ENCODE data around the gene CXXC1. TPM values are rescaled to one million over a fixed set of nuclear protein-coding genes. Genes with fewer than 3 reads are reported as not detected.

CXXC1 gene
- total RNA-seq (100 to 1,000 TPM; 165 to 191 TPM), polyA plus RNA-seq (10 to 100 TPM; 38.1 to 80.8 TPM)

DNA sequence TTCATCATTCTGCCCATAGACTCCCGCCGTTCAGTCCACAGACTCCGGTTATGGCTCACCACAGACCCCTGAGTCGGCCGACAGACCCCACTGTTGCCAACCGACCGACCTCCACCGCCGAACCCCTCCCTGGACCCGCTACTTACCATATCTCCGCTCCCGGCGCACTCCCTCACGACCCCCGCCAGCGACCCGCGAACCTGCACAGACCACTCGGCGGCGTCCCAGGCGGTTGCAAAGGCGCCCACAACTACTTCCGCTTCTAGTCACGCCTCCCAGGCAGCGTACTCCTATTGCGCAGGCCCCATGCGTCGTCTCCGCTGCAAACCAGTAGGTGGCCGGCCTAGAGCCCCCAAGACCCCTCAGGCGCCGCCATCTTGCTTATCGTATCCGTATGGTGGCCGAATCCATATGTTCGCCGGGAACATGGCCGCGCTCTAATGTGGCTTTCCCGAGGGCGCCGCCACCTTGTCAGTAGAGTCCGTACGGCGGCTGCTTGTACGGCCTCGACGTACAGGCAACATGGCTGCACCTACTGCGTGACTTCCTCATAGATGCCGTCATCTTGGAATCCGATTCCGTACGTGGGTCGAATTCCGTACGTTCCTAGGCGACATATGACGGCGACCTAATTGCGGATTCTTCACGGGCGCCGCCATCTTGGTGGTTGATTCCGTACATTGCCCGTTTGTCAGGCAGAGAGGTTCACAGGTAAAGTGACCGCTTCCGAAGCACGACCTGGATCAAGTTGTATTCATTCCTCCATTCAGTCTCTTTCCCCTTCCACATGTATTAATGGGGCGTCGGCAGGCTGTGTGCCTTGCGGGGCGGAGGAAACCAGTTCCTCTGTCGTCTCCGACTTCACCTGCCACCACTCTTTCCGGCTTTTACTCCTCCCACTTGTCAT lies at the start of gene CXXC1:
Gene CXXC1 (minus strand): TSS at position 252 of the 907 bp plus-strand sequence. CDS start 103 bp downstream, at position 149.
- Mint-ChIP-seq H3K36me3 (peaks cover 26 to 51% of the 10 kb centered on the region in 2 donors), H3K27me3 (no peaks in the 10 kb centered on the region), H3K4me1 (peaks cover 19 to 44% (median 28%) of the 10 kb centered on the region in 4 donors), H3K4me3 (peak within 1 kb of the TSS; percentile 96 to 100 (median 99)), H3K27ac (peak within 1 kb of the TSS; percentile 91 to 100 (median 100)), H3K9me3 (peaks cover 0 to 2% (median 0%) of the 10 kb centered on the region in 8 donors)
- H3K9me3 ChIP-seq (ENCODE audit: control insufficient read depth in 1 of 2, low read length in 2 of 2): no peaks in the 10 kb centered on the region
- DNase-seq: peak; percentile 96 to 99 (median 98)
- H3K36me3 ChIP-seq (ENCODE audit: insufficient read depth, low read length): peaks cover 22% of the 10 kb centered on the region
- intact Hi-C loops (cut with micrococcal nuclease): loop anchor here (1.0 to 10.0 kb wide), 12 partner anchors 11 to 1750 kb away; partner anchors contain the start of genes ACAA2, C18orf32, CFAP53 and CTIF
- peak within 1 kb of the TSS; percentile 82 for H3K27ac ChIP-seq (ENCODE audit: low read depth, low read length)
- ChIA-PET CTCF (ENCODE audit: partially characterized antibody) (interaction anchor here (1.2 to 1.6 kb wide), 2 partner anchors 21 to 70 kb away, joined by 3 to 7 read pairs; partner anchors contain the start of gene CFAP53), POLR2A (ENCODE audit: partially characterized antibody) (interaction anchor here (0.9 to 3.6 kb wide), 6 partner anchors 9 to 801 kb away, joined by 3 to 15 read pairs (median 4); partner anchors contain the start of genes C18orf32 and SKA1)
- peak within 1 kb of the TSS; percentile 82 to 88 for H3K4me3 ChIP-seq (ENCODE audit: low read length in 2 of 2)
- H3K4me1 ChIP-seq (ENCODE audit: insufficient read depth, low read length): peaks cover 14% of the 10 kb centered on the region
- no peaks in the 10 kb centered on the region for H3K27me3 ChIP-seq (ENCODE audit: insufficient read depth, low read length)

DNA sequence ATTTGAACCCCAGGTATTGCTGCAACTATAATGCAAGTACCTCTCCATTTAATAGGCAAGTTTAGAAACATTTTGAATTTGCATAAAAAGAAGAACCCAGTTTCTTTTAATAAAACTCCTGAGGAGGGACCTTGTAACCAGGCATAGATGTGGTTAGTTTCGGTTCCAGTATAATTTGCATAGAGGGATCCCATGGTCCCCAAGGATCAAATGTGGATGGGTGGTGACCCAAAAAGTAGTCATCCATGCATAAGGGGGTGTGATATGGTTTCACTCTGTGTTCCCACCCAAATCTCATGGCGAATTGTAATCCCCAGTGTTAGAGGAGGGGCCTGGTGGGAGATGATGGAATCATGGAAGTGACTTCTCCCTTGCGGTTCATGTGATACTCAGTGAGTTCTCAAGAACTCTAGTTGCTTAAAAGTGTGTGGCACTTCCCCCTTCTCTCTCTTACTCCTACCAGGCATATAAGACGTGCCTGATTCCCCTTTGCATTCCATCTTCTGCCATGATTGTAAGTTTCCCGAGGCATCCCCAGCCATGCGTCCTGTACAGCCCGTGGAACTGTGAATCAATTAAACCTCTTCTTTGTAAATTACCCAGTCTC lies 47.2 kb upstream of the CXXC1 start:
- Histone ChIP-seq H3K4me3 (ENCODE audit: low read length in 2 of 2) (no peak overlapping the region), H3K27me3 (ENCODE audit: insufficient read depth, low read length) (no peaks in the 10 kb centered on the region), H3K9me3 (ENCODE audit: control insufficient read depth in 1 of 2, low read length in 2 of 2) (no peaks in the 10 kb centered on the region), H3K36me3 (ENCODE audit: insufficient read depth, low read length) (no peaks in the 10 kb centered on the region), H3K4me1 (ENCODE audit: insufficient read depth, low read length) (no peaks in the 10 kb centered on the region), H3K27ac (ENCODE audit: low read depth, low read length) (no peak overlapping the region)
- Mint-ChIP-seq H3K9me3 (peaks cover 0 to 10% (median 3%) of the 10 kb centered on the region in 8 donors), H3K4me3 (no peak overlapping the region), H3K27me3 (peaks cover 6 to 7% of the 10 kb centered on the region in 2 donors), H3K36me3 (no peaks in the 10 kb centered on the region), H3K4me1 (no peaks in the 10 kb centered on the region), H3K27ac (no peak overlapping the region)
- DNase-seq: no peak
- ChIA-PET CTCF (ENCODE audit: partially characterized antibody) (no interaction called here), POLR2A (ENCODE audit: partially characterized antibody) (no interaction called here)
- intact Hi-C loops (cut with micrococcal nuclease): no loop called here

DNA sequence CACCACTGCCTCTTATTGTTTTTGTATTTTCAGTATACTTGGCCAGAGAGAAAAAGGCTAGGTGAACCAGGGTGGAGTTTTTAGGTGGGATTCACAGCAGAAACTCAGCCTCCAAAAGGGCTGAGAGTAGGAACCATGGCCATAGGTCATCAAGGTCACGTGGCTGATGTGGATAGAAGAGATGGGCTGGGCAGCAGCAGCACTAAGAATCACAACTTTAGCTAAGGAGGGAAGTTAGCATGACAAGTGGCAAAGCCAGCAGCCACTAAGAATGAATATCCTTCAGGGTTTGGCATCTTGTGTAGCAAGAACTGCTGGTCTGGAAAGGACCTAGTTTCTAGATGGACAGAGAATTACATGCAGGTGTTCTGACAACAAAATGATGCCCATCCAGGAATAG lies 44.2 kb upstream of the CXXC1 start:
- Mint-ChIP-seq H3K27me3 (peaks cover 12 to 17% of the 10 kb centered on the region in 2 donors), H3K27ac (no peak overlapping the region), H3K4me1 (no peaks in the 10 kb centered on the region), H3K4me3 (no peak overlapping the region), H3K36me3 (no peaks in the 10 kb centered on the region), H3K9me3 (peaks cover 0 to 10% (median 3%) of the 10 kb centered on the region in 8 donors)
- H3K9me3 ChIP-seq (ENCODE audit: control insufficient read depth in 1 of 2, low read length in 2 of 2): no peaks in the 10 kb centered on the region
- CTCF ChIA-PET (ENCODE audit: partially characterized antibody): no interaction called here
- no peaks in the 10 kb centered on the region for H3K36me3 ChIP-seq (ENCODE audit: insufficient read depth, low read length)
- intact Hi-C loops (cut with micrococcal nuclease): no loop called here
- H3K4me3 ChIP-seq (ENCODE audit: low read length in 2 of 2): no peak overlapping the region
- H3K27me3 ChIP-seq (ENCODE audit: insufficient read depth, low read length): no peaks in the 10 kb centered on the region
- H3K27ac ChIP-seq (ENCODE audit: low read depth, low read length): no peak overlapping the region
- POLR2A ChIA-PET (ENCODE audit: partially characterized antibody): no interaction called here
- no peak for DNase-seq
- no peaks in the 10 kb centered on the region for H3K4me1 ChIP-seq (ENCODE audit: insufficient read depth, low read length)

DNA sequence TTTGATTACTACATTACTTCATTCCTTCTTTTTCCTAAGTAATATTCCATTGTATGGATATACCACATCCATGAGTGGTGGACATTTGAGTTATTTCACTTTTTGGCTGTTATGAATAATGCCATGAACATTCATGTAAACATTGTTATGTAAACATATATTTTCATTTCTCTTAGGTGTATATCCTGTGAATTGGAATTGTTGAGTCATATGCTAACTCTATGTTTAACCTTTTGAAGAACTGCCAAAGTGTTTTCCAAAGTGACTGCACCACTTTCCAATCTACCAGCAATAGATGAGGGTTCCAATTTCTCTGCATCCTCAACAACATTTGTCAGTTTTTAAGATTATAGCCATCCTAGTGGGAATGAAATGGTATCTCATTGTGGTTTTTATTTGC lies 42.7 kb upstream of the CXXC1 start:
- no peaks in the 10 kb centered on the region for H3K9me3 ChIP-seq (ENCODE audit: control insufficient read depth in 1 of 2, low read length in 2 of 2)
- no peaks in the 10 kb centered on the region for H3K36me3 ChIP-seq (ENCODE audit: insufficient read depth, low read length)
- no peaks in the 10 kb centered on the region for H3K27me3 ChIP-seq (ENCODE audit: insufficient read depth, low read length)
- no peak overlapping the region for H3K4me3 ChIP-seq (ENCODE audit: low read length in 2 of 2)
- Mint-ChIP-seq H3K9me3 (peaks cover 0 to 10% (median 3%) of the 10 kb centered on the region in 8 donors), H3K27ac (no peak overlapping the region), H3K27me3 (peaks cover 12 to 19% of the 10 kb centered on the region in 2 donors), H3K4me1 (no peaks in the 10 kb centered on the region), H3K36me3 (no peaks in the 10 kb centered on the region), H3K4me3 (no peak overlapping the region)
- ChIA-PET CTCF (ENCODE audit: partially characterized antibody) (no interaction called here), POLR2A (ENCODE audit: partially characterized antibody) (no interaction called here)
- no peak overlapping the region for H3K27ac ChIP-seq (ENCODE audit: low read depth, low read length)
- intact Hi-C loops (cut with micrococcal nuclease): no loop called here
- no peaks in the 10 kb centered on the region for H3K4me1 ChIP-seq (ENCODE audit: insufficient read depth, low read length)
- no peak for DNase-seq

DNA sequence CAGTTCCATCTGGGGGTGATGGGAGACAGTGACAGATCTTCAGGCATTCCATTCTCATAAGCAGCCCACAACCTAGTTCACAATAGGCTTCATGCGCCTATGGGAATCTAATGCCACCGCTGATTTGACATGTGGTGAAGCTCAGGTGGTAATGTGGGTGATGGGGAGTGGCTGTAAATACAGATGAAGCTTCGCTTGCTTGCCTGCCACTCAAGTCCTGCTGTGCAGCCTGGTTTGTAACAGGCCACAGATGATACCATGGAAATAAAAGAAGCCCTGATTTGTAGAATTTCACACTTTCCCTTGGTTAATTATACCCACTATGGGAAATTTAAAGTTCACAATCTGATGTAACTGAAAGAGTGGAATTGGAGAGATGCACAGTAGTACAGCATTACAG lies 40.5 kb upstream of the CXXC1 start:
- Histone ChIP-seq H3K27me3 (ENCODE audit: insufficient read depth, low read length) (no peaks in the 10 kb centered on the region), H3K27ac (ENCODE audit: low read depth, low read length) (no peak overlapping the region), H3K36me3 (ENCODE audit: insufficient read depth, low read length) (no peaks in the 10 kb centered on the region), H3K9me3 (ENCODE audit: control insufficient read depth in 1 of 2, low read length in 2 of 2) (no peaks in the 10 kb centered on the region), H3K4me3 (ENCODE audit: low read length in 2 of 2) (no peak overlapping the region), H3K4me1 (ENCODE audit: insufficient read depth, low read length) (no peaks in the 10 kb centered on the region)
- peaks cover 12 to 19% of the 10 kb centered on the region in 2 donors for H3K27me3 Mint-ChIP-seq
- ChIA-PET CTCF (ENCODE audit: partially characterized antibody) (interaction anchor here (1.1 kb wide), 1 partner anchor 30 kb away, joined by 4 read pairs; no protein-coding TSS in a partner anchor), POLR2A (ENCODE audit: partially characterized antibody) (no interaction called here)
- no peak overlapping the region for H3K27ac Mint-ChIP-seq
- no peaks in the 10 kb centered on the region for H3K36me3 Mint-ChIP-seq
- H3K4me1 Mint-ChIP-seq: no peaks in the 10 kb centered on the region
- H3K4me3 Mint-ChIP-seq: no peak overlapping the region
- DNase-seq: no peak
- H3K9me3 Mint-ChIP-seq: peaks cover 0 to 10% (median 3%) of the 10 kb centered on the region in 8 donors
- intact Hi-C loops (cut with micrococcal nuclease): no loop called here

DNA sequence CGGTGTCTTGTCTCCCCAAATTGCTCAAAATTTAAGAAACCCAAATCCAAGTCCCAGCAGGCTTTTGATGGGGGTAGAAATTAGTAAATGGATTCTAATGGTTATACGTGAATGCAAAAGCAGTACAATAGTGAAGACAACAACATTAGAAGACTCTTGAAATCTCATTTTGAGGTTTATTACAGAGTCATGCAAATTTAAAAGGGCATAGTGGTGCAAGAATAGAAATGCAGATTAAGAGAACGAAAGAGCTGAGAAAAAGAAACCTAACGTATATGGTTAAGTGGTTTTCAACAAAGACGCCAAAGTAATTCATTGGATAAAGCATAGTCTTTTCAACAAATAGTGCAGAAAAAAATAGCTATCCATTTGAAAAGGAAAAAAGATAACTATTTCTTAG lies 33.2 kb upstream of the CXXC1 start:
- Mint-ChIP-seq H3K27ac (no peak overlapping the region), H3K27me3 (peaks cover 4 to 14% of the 10 kb centered on the region in 2 donors)
- DNase-seq: no peak

More for the DNA sequence above, 33.2 kb upstream of the CXXC1 start:
- peak overlapping the region in 6 of 8 donors; percentile 1 to 49 (median 22) for H3K4me3 Mint-ChIP-seq
- ChIA-PET CTCF (ENCODE audit: partially characterized antibody) (interaction anchor here (0.6 kb wide), 1 partner anchor 1478 kb away, joined by 3 read pairs; no protein-coding TSS in a partner anchor), POLR2A (ENCODE audit: partially characterized antibody) (no interaction called here)
- H3K9me3 ChIP-seq (ENCODE audit: control insufficient read depth in 1 of 2, low read length in 2 of 2): no peaks in the 10 kb centered on the region
- no peak overlapping the region for H3K4me3 ChIP-seq (ENCODE audit: low read length in 2 of 2)
- no peaks in the 10 kb centered on the region for H3K4me1 ChIP-seq (ENCODE audit: insufficient read depth, low read length)
- H3K36me3 Mint-ChIP-seq: no peaks in the 10 kb centered on the region
- peaks cover 0 to 9% (median 7%) of the 10 kb centered on the region in 4 donors for H3K4me1 Mint-ChIP-seq
- H3K36me3 ChIP-seq (ENCODE audit: insufficient read depth, low read length): no peaks in the 10 kb centered on the region
- no peak overlapping the region for H3K27ac ChIP-seq (ENCODE audit: low read depth, low read length)
- H3K9me3 Mint-ChIP-seq: no peaks in the 10 kb centered on the region
- H3K27me3 ChIP-seq (ENCODE audit: insufficient read depth, low read length): no peaks in the 10 kb centered on the region
- intact Hi-C loops (cut with micrococcal nuclease): no loop called here

All from CD4-positive, alpha-beta memory T cell (primary cell).